ENCODE data around the gene PLEKHG5. TPM values are rescaled to one million over a fixed set of nuclear protein-coding genes. Genes with fewer than 3 reads are reported as not detected.

Gene PLEKHG5
- total RNA-seq, 2 experiments from 2014 or later, result 5.0 to 6.1 TPM

DNA sequence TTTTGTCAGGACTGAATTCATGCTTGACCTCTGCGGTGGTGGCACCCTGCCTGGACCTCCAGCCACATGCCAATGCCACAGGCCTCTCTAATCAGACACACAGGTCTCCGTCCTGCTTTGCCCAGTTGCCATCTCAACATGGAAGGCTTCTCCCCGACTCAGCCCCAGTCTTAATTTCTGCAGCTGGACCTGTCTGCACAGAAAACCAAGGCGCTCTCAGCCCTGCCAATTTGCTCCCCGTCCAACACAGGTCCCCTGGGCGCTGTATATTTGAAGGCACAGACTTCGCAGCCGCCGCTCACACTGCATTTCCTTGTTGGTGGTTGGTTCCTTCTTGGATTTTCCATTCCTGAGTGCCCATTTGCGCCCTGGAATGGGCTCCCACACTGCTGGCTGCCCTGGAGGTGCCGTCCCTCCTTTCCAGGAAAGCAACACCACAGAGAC lies 28.0 kb upstream of the PLEKHG5 start:
- intact Hi-C loops (cut with DNase I, micrococcal nuclease), result no loop called here

DNA sequence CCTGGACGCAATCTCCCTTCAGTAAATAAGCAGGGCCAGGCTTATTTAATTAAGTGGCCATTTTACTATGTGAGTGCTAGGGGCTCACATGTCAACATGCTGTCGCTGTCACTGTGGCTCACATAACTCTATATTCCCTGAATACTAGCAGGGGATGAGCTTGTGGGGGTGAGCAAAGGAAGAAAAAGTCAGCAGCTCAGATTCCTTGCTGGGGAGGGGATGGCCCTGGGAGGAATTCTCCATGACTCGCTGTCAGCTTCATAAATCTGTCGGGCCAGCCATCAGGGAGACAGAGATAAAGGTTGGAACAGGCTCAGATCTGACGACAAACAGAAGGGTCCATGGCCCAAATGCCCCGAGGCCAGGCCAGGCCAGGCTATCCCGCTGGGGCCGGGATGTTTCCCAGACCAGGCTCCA lies 26.0 kb upstream of the PLEKHG5 start:
- Histone ChIP-seq H3K4me1 (ENCODE audit: insufficient read depth, low read length) (no peaks in the 10 kb centered on the region), H3K27ac (ENCODE audit: low read depth in 1 of 2, low read length in 2 of 2) (no peak overlapping the region), H3K27me3 (ENCODE audit: control insufficient read depth in 1 of 2, insufficient read depth in 2 of 2, low read length in 2 of 2) (no peaks in the 10 kb centered on the region), H3K9me3 (ENCODE audit: control insufficient read depth in 1 of 2, insufficient read depth in 1 of 2, low read length in 2 of 2) (no peaks in the 10 kb centered on the region), H3K36me3 (ENCODE audit: insufficient read depth, low read length) (peaks cover 4% of the 10 kb centered on the region), H3K4me3 (ENCODE audit: low read length) (no peak overlapping the region)
- Mint-ChIP-seq H3K4me3 (no peak overlapping the region), H3K36me3 (ENCODE audit: low read depth) (no peaks in the 10 kb centered on the region), H3K9me3 (no peaks in the 10 kb centered on the region), H3K4me1 (ENCODE audit: low read depth) (no peaks in the 10 kb centered on the region), H3K27ac (no peak overlapping the region), H3K27me3 (no peaks in the 10 kb centered on the region)
- POLR2A ChIA-PET, result interaction anchor here (0.7 kb wide), 1 partner anchor 37 kb away, joined by 5 read pairs; the partner anchor contains the start of gene NOL9
- ATAC-seq (ENCODE audit: poor library complexity) (no peak), DNase-seq (no peak)
- intact Hi-C loops (cut with DNase I, micrococcal nuclease), result no loop called here
- TF ChIP-seq, protein P1, sequence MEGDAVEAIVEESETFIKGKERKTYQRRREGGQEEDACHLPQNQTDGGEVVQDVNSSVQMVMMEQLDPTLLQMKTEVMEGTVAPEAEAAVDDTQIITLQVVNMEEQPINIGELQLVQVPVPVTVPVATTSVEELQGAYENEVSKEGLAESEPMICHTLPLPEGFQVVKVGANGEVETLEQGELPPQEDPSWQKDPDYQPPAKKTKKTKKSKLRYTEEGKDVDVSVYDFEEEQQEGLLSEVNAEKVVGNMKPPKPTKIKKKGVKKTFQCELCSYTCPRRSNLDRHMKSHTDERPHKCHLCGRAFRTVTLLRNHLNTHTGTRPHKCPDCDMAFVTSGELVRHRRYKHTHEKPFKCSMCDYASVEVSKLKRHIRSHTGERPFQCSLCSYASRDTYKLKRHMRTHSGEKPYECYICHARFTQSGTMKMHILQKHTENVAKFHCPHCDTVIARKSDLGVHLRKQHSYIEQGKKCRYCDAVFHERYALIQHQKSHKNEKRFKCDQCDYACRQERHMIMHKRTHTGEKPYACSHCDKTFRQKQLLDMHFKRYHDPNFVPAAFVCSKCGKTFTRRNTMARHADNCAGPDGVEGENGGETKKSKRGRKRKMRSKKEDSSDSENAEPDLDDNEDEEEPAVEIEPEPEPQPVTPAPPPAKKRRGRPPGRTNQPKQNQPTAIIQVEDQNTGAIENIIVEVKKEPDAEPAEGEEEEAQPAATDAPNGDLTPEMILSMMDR (IDR thresholded peaks at IDR 0.05), result no peak
- CTCF ChIA-PET, result no interaction called here

More for the DNA sequence above, 28.0 kb upstream of the PLEKHG5 start:
- no peaks in the 10 kb centered on the region for H3K9me3 ChIP-seq (ENCODE audit: control insufficient read depth in 1 of 2, insufficient read depth in 1 of 2, low read length in 2 of 2)
- peaks cover 10% of the 10 kb centered on the region for H3K36me3 Mint-ChIP-seq (ENCODE audit: low read depth)
- H3K27ac ChIP-seq (ENCODE audit: low read depth in 1 of 2, low read length in 2 of 2), result no peak overlapping the region
- H3K4me1 ChIP-seq (ENCODE audit: insufficient read depth, low read length), result no peaks in the 10 kb centered on the region
- H3K4me3 Mint-ChIP-seq, result no peak overlapping the region
- no peaks in the 10 kb centered on the region for H3K4me1 Mint-ChIP-seq (ENCODE audit: low read depth)
- ChIA-PET POLR2A (no interaction called here), CTCF (no interaction called here)
- no peaks in the 10 kb centered on the region for H3K27me3 ChIP-seq (ENCODE audit: control insufficient read depth in 1 of 2, insufficient read depth in 2 of 2, low read length in 2 of 2)
- TF ChIP-seq, protein P1 (IDR thresholded peaks at IDR 0.05), result no peak
- DNase-seq (no peak), ATAC-seq (ENCODE audit: poor library complexity) (no peak)
- H3K9me3 Mint-ChIP-seq, result no peaks in the 10 kb centered on the region
- no peak overlapping the region for H3K4me3 ChIP-seq (ENCODE audit: low read length)
- H3K36me3 ChIP-seq (ENCODE audit: insufficient read depth, low read length), result peaks cover 8% of the 10 kb centered on the region
- H3K27me3 Mint-ChIP-seq, result no peaks in the 10 kb centered on the region
- H3K27ac Mint-ChIP-seq, result no peak overlapping the region

DNA sequence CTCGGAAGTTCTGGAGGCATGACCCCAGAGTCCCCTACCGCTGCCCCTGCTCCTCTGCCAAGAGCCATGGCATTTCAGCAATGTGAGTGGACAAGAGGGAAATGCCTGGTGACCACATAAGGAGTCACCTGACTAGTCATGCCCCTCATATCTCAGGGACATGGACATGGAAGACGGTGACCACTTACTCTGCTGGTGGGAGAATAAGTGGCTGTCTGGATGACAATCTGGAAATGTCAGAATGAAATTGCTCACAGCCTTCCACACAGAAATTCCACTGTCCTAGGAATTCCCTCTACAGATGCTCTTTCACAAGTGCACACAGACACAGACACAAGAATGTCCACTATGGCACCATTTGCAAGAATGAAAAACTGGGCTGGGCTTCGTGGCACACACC lies 24.3 kb upstream of the PLEKHG5 start:
- no peaks in the 10 kb centered on the region for H3K27me3 ChIP-seq (ENCODE audit: control insufficient read depth in 1 of 2, insufficient read depth in 2 of 2, low read length in 2 of 2)
- Mint-ChIP-seq H3K4me3 (no peak overlapping the region), H3K4me1 (ENCODE audit: low read depth) (no peaks in the 10 kb centered on the region), H3K9me3 (no peaks in the 10 kb centered on the region), H3K27me3 (no peaks in the 10 kb centered on the region), H3K27ac (no peak overlapping the region), H3K36me3 (ENCODE audit: low read depth) (no peaks in the 10 kb centered on the region)
- no peaks in the 10 kb centered on the region for H3K4me1 ChIP-seq (ENCODE audit: insufficient read depth, low read length)
- TF ChIP-seq, protein P1 (IDR thresholded peaks at IDR 0.05), result no peak
- no peaks in the 10 kb centered on the region for H3K36me3 ChIP-seq (ENCODE audit: insufficient read depth, low read length)
- no peak overlapping the region for H3K27ac ChIP-seq (ENCODE audit: low read depth in 1 of 2, low read length in 2 of 2)
- POLR2A ChIA-PET, result no interaction called here
- DNase-seq (no peak), ATAC-seq (ENCODE audit: poor library complexity) (no peak)
- H3K4me3 ChIP-seq (ENCODE audit: low read length), result no peak overlapping the region
- H3K9me3 ChIP-seq (ENCODE audit: control insufficient read depth in 1 of 2, insufficient read depth in 1 of 2, low read length in 2 of 2), result no peaks in the 10 kb centered on the region
- intact Hi-C loops (cut with DNase I, micrococcal nuclease), result no loop called here
- CTCF ChIA-PET, result no interaction called here

Data from CD4-positive, alpha-beta T cell (primary cell).